AG10803 (cell line): ENCODE data around the gene FBXO3.
"Not testable (repeated sequence)": the region's sequence is repeated elsewhere in the genome, so short reads cannot be mapped to it uniquely, and the experiment has no call there.

ENCODE experiments used
- DNase-seq: peaks from one replicate; pipeline ENCODE4 v3.0.0; 2010; ENCODE audit warnings: low read depth
- H3K4me3 ChIP-seq: 2 replicates; pipeline ENCODE4 v1.5.1; 2011; ENCODE audit warnings: mild to moderate bottlenecking, low read length, control low read depth
- CTCF ChIP-seq: conservative IDR thresholded peaks from 2 replicates; pipeline ENCODE4 v1.5.1; 2011; ENCODE audit warnings: mild to moderate bottlenecking, low read length, control low read depth, inconsistent platforms

Gene FBXO3

GRCh38 chr11:33718440-33718839 is 55.9 kb downstream of the FBXO3 start:
- no peak overlapping the region for H3K4me3 ChIP-seq
- DNase-seq: no peak
- no peak for TF ChIP-seq CTCF

DNA sequence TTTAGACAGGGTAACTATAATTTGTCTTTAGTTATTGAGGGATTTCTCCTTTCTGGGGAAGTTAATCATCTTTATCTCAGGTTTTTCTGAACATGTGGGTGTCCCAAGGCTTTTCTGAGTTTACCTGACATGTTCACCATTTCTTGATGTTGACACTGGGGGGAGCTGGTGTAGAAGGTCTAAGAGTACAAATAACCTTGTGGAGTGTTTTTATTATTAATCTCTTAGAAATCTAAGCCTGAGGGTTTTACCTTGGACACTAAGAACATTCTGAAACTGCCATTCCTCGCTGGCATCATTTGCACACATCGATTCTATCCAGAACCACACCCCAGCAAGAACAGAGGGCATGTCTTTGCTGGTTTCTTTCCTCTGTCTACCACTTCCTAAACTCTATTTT is 58.1 kb downstream of the FBXO3 start:
- H3K4me3 ChIP-seq: no peak overlapping the region
- peak; percentile 46 for DNase-seq
- TF ChIP-seq CTCF: peak; percentile 56

DNA sequence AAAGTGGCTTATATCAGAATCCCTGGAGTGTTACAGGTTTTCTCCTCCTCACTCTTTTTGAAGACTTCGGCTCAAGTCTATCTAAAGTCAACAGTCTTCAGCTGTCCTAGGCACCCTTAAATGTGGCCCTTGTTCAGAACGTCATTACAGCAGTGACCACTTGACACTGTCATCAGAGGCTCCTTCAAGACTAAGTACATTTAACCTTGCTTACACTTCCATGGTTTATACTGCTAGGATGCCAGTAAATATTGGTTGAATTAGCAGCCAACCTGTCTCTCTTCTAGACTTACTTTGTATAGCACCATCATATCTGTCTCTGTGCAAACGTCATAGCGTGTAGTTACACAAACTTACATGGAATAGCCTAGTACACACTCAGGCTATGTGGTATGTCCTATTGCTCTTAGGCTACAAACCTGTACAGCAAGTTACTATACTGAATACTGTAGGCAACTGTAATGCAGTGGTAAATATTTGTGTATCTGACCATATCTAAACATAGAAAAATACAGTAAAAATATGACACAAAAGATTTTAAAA is 60.4 kb downstream of the FBXO3 start:
- DNase-seq: no peak
- no peak for TF ChIP-seq CTCF
- no peak overlapping the region for H3K4me3 ChIP-seq

- TF ChIP-seq CTCF: no peak
- H3K4me3 ChIP-seq: no peak overlapping the region
- no peak for DNase-seq
These were observed 61.0 kb downstream of the FBXO3 start for GRCh38 chr11:33713151-33713855.

GRCh38 chr11:33712436-33712835 is 61.9 kb downstream of the FBXO3 start:
- no peak for DNase-seq
- no peak for TF ChIP-seq CTCF
- no peak overlapping the region for H3K4me3 ChIP-seq

DNA sequence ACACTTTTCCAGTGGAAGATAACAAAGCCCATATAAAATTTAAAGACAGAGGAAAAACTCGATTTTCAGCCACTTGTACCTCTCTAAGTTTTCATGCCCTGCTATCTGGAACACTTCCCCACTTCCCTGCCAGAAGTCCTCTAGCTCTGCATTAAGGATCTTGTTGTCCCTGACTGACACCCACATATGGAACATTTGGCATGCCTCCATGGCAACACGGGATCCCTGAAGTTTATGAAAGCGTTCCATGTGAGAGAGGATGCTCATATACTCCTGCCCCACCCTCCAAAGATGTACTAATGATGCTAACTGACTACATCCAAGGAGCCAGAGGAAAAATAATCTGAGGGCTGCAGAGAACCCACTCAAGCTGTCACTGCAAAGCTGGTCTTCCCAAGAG is 64.9 kb downstream of the FBXO3 start:
- no peak overlapping the region for H3K4me3 ChIP-seq
- TF ChIP-seq CTCF: no peak
- DNase-seq: no peak

- DNase-seq: no peak
- H3K4me3 ChIP-seq: no peak overlapping the region
- no peak for TF ChIP-seq CTCF
These were observed 65.3 kb downstream of the FBXO3 start for GRCh38 chr11:33708985-33709384.

GRCh38 chr11:33707831-33708230 is 66.5 kb downstream of the FBXO3 start:
- not testable (repeated sequence) for DNase-seq, H3K4me3 ChIP-seq
